ENCODE data around the gene SCYGR5. TPM values are rescaled to one million over a fixed set of nuclear protein-coding genes. Genes with fewer than 3 reads are reported as not detected.
A peak's percentile ranks its signal among the peaks of the same experiment; 100 is the strongest.
"Not testable (repeated sequence)": the region's sequence is repeated elsewhere in the genome, so short reads cannot be mapped to it uniquely, and the experiment has no call there.

The SCYGR5 gene
- not detected in 2 replicates for total RNA-seq (2014; rRNA removed; shearing (Covaris generic))

GRCh38 chr2:227666631-227667170, at the start of gene SCYGR5:
TSS of gene SCYGR5 (plus strand) at chr2:227666804. CDS start at chr2:227666804, 0 bp downstream.
- DNase-seq (ENCODE audit: low read depth) = not testable (repeated sequence)

DNA sequence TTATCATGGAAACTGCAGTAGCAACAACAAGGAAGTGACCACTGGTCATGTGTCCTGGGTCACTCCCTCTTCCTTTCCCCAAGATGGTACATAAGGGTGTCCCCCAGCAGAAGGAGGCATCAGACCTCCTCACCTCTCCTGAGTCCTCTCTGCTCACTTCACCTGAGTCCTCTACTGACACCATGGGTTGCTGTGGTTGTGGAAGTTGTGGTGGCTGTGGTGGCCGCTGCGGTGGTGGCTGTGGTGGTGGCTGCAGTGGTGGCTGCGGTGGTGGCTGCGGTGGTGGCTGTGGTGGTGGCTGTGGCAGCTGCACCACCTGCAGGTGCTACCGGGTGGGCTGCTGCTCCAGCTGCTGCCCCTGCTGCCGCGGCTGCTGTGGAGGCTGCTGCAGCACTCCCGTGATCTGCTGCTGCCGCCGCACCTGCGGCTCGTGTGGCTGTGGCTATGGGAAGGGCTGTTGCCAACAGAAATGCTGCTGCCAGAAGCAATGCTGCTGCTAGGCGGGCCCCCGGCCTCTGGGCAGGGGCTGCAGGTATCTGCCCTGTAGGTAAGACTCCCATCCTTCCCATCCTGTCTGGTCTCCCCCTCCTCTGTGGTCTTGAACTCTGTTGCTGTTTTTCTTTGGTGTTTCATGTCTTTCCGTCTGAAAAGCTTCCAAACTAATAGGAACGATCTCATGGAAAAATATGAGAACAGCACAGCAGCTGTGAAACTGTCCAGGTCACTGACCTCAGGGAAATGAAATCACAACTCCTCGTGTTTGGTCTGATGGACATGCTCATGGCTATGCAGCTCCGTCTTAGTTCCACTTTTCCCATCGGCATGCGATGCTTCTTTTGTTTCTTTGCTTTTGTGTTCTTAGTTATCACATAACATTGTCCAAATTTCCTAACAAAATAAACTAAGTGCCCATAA, 49.0 kb upstream of the SCYGR5 start, which contains the start of gene SCYGR4:
TSS of gene SCYGR4 (plus strand) at position 183 of the 915 bp plus-strand sequence. CDS start at position 183, 0 bp downstream.
- no peak for DNase-seq (ENCODE audit: low read depth)

GRCh38 chr2:227623226-227623625, 43.4 kb upstream of the SCYGR5 start:
- peak; percentile 68 for DNase-seq (ENCODE audit: low read depth)

DNA sequence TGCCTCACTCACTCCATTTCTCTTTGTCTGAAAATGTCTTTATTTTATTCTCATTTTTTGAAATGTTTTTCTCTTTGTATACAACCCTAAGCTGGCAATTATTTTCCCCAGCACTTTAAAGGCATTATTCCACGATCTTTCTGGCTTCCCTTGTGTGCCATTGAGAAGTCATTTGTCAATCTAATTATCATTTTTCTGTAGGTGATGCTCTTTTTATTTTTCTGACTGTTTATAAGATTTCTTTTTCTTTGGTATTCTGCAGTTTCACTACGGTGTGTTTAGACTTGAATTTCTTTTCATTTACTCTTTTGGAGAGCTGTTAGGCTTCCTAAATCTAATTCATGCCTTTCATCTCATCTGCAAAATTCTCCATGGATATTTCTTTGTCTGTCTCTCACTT, 41.2 kb upstream of the SCYGR5 start:
- no peak for DNase-seq (ENCODE audit: low read depth)

DNA sequence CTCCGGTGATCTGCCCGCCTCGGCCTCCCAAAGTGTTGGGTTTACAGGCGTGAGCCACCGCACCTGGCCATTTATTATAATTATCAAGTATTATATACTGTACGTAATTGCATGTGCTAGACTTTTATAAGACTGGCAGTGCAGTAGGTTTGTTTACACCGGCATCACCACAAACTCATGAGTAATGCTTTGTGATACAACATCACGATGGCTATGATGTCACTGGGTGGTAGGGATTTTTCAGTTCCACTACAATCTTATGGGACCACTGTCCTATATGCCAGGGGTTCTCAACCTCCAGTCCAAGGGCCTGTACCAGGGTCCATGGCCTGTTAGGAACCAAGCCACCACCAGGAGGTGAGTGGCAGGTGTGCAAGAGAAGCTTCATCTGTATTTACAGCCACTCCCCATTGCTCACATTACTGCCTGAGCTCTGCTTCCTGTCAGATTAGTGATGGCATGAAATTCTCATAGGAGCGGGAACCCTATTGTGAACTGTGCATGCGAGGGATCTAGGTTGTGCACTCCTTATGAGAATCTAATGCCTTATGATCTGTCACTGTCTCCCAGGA, 39.9 kb upstream of the SCYGR5 start:
- DNase-seq (ENCODE audit: low read depth) = peak; percentile 53

DNA sequence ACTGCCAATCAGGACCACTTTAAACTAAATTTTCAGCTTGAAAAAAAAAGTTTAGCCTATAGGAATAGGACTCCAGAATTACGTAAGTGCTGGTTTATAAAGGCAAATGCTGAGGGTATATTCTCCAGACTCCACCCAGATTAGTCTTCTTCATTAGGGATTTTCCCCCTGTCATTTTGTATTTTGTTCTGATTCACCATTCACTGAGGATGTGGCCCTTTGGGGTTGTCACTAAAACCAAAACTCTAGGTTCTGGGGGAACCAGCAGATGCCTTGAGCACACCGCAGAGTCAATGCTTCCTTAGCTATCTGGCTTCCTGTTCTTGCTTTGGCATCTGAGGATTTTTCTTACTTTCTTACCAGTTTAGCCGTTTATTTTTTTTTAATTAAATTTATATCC, 38.8 kb upstream of the SCYGR5 start:
- no peak for DNase-seq (ENCODE audit: low read depth)

DNA sequence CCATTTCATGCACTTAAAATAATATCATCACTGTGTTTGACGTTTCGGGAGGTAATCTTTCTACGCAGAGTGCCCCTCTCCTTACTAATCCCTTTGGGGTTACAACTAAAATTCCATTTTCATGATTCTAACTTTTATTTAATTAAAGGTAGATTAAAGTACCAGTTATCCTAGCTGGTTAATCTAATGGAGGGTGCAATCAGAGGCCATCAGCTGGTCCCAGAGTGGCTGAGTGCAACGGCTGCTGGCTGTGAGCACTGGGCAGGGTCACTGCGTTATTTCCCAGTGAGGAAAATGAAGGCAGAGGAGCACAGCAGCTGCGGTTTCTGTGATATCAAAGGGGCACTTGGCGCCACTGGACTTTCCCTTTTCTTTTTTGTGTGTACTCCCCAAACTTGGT, 37.2 kb upstream of the SCYGR5 start:
- DNase-seq (ENCODE audit: low read depth) = no peak

GRCh38 chr2:227630322-227630721, 36.3 kb upstream of the SCYGR5 start:
- no peak for DNase-seq (ENCODE audit: low read depth)

- DNase-seq (ENCODE audit: low read depth) = peak; percentile 16
These were observed 33.8 kb upstream of the SCYGR5 start for GRCh38 chr2:227632827-227633226.

- no peak for DNase-seq (ENCODE audit: low read depth)
These were observed 32.4 kb upstream of the SCYGR5 start for GRCh38 chr2:227634201-227634600.

DNA sequence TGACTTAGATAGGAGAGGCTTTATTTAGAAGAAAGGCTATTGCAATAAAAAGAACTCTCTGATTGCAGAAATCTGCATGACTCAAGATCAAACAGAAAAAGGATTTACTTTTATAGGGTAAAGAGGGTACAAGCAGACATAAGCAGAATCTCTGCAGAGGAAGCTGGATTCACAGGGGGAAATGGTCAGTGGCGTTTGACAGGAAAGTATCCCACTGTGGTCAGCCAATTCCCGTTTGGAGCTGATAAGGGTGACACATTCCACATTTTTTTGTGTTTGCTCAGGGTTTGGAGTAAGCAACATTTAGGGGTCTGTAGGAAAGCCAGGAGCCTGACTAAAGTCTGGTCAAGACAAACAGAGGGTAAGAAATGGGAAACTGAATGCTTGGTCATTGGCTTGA, 23.9 kb upstream of the SCYGR5 start:
- no peak for DNase-seq (ENCODE audit: low read depth)

DNA sequence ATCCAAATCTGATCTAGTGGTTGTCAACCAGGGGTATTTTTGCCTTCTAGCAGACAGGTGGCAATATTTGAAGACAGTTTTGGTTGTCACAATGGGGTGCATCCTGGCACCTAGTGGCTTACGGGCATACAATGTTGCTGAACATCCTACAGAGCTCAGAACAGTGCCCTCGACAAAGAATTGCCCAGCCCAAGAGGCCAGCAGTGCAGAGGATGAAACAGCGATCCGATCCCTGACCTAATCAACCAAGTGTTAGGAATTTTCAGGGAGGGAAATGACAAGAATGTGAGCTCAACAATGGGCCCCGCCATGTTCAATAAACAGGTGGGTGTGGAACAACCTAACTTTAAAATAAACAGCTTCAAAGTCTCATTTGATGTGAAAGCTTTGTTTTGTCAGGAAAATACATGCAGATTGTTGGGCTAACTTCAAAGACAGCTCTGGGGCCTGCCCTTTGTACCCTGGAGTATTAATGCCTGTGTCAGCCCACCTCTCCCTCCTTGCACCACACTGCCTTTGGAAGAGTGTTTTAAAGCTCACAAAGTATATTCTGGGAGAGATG, 22.5 kb upstream of the SCYGR5 start:
- no peak for DNase-seq (ENCODE audit: low read depth)

- no peak for DNase-seq (ENCODE audit: low read depth)
These were observed 13.2 kb upstream of the SCYGR5 start for GRCh38 chr2:227653419-227653818.

DNA sequence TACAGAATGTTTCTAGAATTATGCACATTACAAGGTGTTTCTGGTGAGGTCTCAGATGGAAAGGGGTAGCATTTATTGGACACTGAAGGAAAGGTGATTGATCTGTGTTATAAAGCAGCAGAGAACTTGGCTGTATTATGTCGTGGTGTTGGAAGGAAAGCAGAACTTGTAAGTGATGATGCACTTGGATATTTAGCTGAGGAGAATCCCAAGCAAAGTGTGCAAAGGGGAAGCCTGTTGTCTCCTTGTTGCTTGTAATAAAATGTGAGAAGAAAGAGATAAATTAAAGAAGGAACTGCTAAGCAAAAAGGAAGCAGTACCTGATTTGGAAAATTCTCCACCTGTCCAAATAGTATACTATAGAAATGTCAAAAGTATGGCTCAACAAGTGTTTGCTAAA, 12.2 kb upstream of the SCYGR5 start:
- DNase-seq (ENCODE audit: low read depth) = no peak

- peak; percentile 90 for DNase-seq (ENCODE audit: low read depth)
These were observed 11.2 kb upstream of the SCYGR5 start for GRCh38 chr2:227655454-227655853.

- DNase-seq (ENCODE audit: low read depth) = no peak
These were observed 9.3 kb upstream of the SCYGR5 start for GRCh38 chr2:227657199-227657845.

DNA sequence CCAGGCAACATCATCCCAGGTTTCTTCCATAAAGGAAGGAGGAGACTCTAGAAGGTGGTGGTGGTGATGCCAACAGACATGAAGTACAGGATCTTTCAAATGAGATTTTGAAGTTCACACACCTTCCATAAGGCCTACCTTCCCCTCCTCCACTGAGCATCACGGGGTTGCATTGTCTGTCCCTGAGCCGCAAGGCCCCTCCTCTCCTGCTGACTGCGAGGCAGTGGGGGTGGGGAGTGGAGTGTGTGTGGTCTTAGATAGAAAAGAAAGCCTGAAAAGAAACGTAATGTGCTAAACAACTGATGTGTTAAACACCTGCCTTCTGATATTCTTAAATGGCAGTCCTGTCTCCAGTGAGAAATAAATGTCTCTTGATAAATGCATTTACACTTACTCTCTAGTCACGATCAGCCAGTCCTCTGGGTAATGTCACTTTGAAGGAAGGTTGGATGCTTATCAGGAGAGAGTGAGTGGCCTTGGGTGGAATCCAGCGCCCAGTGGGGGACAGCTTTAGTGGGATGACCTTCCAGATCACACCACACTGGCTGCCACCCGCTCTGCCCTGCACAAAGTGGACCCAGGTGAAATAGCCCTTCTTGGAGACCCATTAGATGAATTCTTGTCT, 5.5 kb upstream of the SCYGR5 start:
- no peak for DNase-seq (ENCODE audit: low read depth)

GRCh38 chr2:227661827-227662226, 4.8 kb upstream of the SCYGR5 start:
- no peak for DNase-seq (ENCODE audit: low read depth)

GRCh38 chr2:227665189-227665940, 1.2 kb upstream of the SCYGR5 start:
- no peak for DNase-seq (ENCODE audit: low read depth)

GRCh38 chr2:227671170-227671905, 4.7 kb downstream of the SCYGR5 start:
- no peak for DNase-seq (ENCODE audit: low read depth)

Data from M059J (cell line).